Measurements from ENCODE around the gene SMIM17. TPM values are rescaled to one million over a fixed set of nuclear protein-coding genes. Genes with fewer than 3 reads are reported as not detected.

SMIM17 gene
- polyA plus RNA-seq, 3 donors, result not detected

GRCh38 chr19:56622374-56622773, 20.6 kb upstream of the SMIM17 start:
- Mint-ChIP-seq H3K36me3 (peaks cover 24 to 51% of the 10 kb centered on the region in 2 donors), H3K9me3 (peaks cover 73 to 98% (median 92%) of the 10 kb centered on the region in 7 donors), H3K4me1 (no peaks in the 10 kb centered on the region), H3K27ac (peak overlapping the region in 1 of 7 donors; percentile 13), H3K27me3 (ENCODE audit: low read depth in 3 of 3) (no peaks in the 10 kb centered on the region), H3K4me3 (no peak overlapping the region)
- no peaks in the 10 kb centered on the region for H4K20me1 ChIP-seq (ENCODE audit: insufficient read depth, low read length)
- H3K4me1 ChIP-seq (ENCODE audit: control insufficient read depth in 1 of 2, insufficient read depth in 2 of 2, low read length in 2 of 2), result no peaks in the 10 kb centered on the region
- no peak overlapping the region for H3K9ac ChIP-seq (ENCODE audit: insufficient read depth, low read length, poor library complexity, severe bottlenecking)
- H3K27me3 ChIP-seq (ENCODE audit: control insufficient read depth in 2 of 2, insufficient read depth in 2 of 2, low read length in 2 of 2), result no peaks in the 10 kb centered on the region
- intact Hi-C loops (cut with micrococcal nuclease), result no loop called here
- peak overlapping the region in 1 of 3 experiments; percentile 20 for H3K4me3 ChIP-seq (replicated peaks in 1 of 3; ENCODE audit: low read depth in 2 of 3, low read length in 3 of 3)
- no peak for DNase-seq
- no peak overlapping the region for H2AFZ ChIP-seq (ENCODE audit: insufficient read depth, low read depth, low read length, poor library complexity, severe bottlenecking)
- TF ChIP-seq, protein P1, sequence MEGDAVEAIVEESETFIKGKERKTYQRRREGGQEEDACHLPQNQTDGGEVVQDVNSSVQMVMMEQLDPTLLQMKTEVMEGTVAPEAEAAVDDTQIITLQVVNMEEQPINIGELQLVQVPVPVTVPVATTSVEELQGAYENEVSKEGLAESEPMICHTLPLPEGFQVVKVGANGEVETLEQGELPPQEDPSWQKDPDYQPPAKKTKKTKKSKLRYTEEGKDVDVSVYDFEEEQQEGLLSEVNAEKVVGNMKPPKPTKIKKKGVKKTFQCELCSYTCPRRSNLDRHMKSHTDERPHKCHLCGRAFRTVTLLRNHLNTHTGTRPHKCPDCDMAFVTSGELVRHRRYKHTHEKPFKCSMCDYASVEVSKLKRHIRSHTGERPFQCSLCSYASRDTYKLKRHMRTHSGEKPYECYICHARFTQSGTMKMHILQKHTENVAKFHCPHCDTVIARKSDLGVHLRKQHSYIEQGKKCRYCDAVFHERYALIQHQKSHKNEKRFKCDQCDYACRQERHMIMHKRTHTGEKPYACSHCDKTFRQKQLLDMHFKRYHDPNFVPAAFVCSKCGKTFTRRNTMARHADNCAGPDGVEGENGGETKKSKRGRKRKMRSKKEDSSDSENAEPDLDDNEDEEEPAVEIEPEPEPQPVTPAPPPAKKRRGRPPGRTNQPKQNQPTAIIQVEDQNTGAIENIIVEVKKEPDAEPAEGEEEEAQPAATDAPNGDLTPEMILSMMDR (IDR thresholded peaks at IDR 0.05), result no peak
- peaks cover 95 to 99% of the 10 kb centered on the region in 2 donors for H3K9me3 ChIP-seq (replicated peaks in 1 of 2; ENCODE audit: control insufficient read depth in 1 of 2, insufficient read depth in 1 of 2, low read length in 2 of 2)
- no peak overlapping the region for H3K27ac ChIP-seq (ENCODE audit: low read depth in 1 of 2, low read length in 2 of 2)
- H3K79me2 ChIP-seq (ENCODE audit: insufficient read depth, low read length), result no peaks in the 10 kb centered on the region
- H3K4me2 ChIP-seq (replicated peaks; ENCODE audit: extremely low read depth, low read length, poor library complexity, severe bottlenecking), result no peak overlapping the region
- 99% methylated on average over 31 of the region's 37 CpGs for WGBS (ENCODE audit: insufficient coverage)
- peaks cover 0 to 53% of the 10 kb centered on the region in 2 donors for H3K36me3 ChIP-seq (replicated peaks in 1 of 2; ENCODE audit: control insufficient read depth in 1 of 2, insufficient read depth in 2 of 2, low read length in 2 of 2)

GRCh38 chr19:56623006-56623405, 20.0 kb upstream of the SMIM17 start:
- peaks cover 95 to 99% of the 10 kb centered on the region in 2 donors for H3K9me3 ChIP-seq (replicated peaks in 1 of 2; ENCODE audit: control insufficient read depth in 1 of 2, insufficient read depth in 1 of 2, low read length in 2 of 2)
- Mint-ChIP-seq H3K27me3 (ENCODE audit: low read depth in 3 of 3) (no peaks in the 10 kb centered on the region), H3K4me3 (no peak overlapping the region), H3K9me3 (peaks cover 73 to 98% (median 92%) of the 10 kb centered on the region in 7 donors), H3K36me3 (peaks cover 17 to 45% of the 10 kb centered on the region in 2 donors), H3K27ac (no peak overlapping the region), H3K4me1 (no peaks in the 10 kb centered on the region)
- H3K79me2 ChIP-seq (ENCODE audit: insufficient read depth, low read length), result no peaks in the 10 kb centered on the region
- intact Hi-C loops (cut with micrococcal nuclease), result no loop called here
- no peak overlapping the region for H3K9ac ChIP-seq (ENCODE audit: insufficient read depth, low read length, poor library complexity, severe bottlenecking)
- TF ChIP-seq, protein P1 (IDR thresholded peaks at IDR 0.05), result no peak
- 80% methylated on average over 2 of the region's 9 CpGs for WGBS (ENCODE audit: insufficient coverage)
- no peaks in the 10 kb centered on the region for H3K27me3 ChIP-seq (ENCODE audit: control insufficient read depth in 2 of 2, insufficient read depth in 2 of 2, low read length in 2 of 2)
- H2AFZ ChIP-seq (ENCODE audit: insufficient read depth, low read depth, low read length, poor library complexity, severe bottlenecking), result no peak overlapping the region
- H3K4me1 ChIP-seq (ENCODE audit: control insufficient read depth in 1 of 2, insufficient read depth in 2 of 2, low read length in 2 of 2), result no peaks in the 10 kb centered on the region
- H4K20me1 ChIP-seq (ENCODE audit: insufficient read depth, low read length), result no peaks in the 10 kb centered on the region
- DNase-seq, result no peak
- H3K4me2 ChIP-seq (replicated peaks; ENCODE audit: extremely low read depth, low read length, poor library complexity, severe bottlenecking), result no peak overlapping the region
- H3K4me3 ChIP-seq (replicated peaks in 1 of 3; ENCODE audit: low read depth in 2 of 3, low read length in 3 of 3), result peak overlapping the region in 1 of 3 experiments; percentile 20
- peaks cover 0 to 46% of the 10 kb centered on the region in 2 donors for H3K36me3 ChIP-seq (replicated peaks in 1 of 2; ENCODE audit: control insufficient read depth in 1 of 2, insufficient read depth in 2 of 2, low read length in 2 of 2)
- H3K27ac ChIP-seq (ENCODE audit: low read depth in 1 of 2, low read length in 2 of 2), result no peak overlapping the region

Measured in CD14-positive monocyte (primary cell).